Activated T-cell treated with anti-CD3 and anti-CD28 coated beads for 4 hours (primary cell): ENCODE measurements around the gene SLC2A5.

Source experiments
- DNase-seq: peaks from one replicate; pipeline ENCODE4 v3.0.0-alpha.2; 2020

SLC2A5 gene

GRCh38 chr1:9061252-9061960 is 8.0 kb downstream of the SLC2A5 start:
- no peak for DNase-seq

GRCh38 chr1:9059891-9060744 is 9.3 kb downstream of the SLC2A5 start:
- no peak for DNase-seq

- DNase-seq: no peak
Observed at GRCh38 chr1:9058465-9058864, 11.0 kb downstream of the SLC2A5 start.

DNA sequence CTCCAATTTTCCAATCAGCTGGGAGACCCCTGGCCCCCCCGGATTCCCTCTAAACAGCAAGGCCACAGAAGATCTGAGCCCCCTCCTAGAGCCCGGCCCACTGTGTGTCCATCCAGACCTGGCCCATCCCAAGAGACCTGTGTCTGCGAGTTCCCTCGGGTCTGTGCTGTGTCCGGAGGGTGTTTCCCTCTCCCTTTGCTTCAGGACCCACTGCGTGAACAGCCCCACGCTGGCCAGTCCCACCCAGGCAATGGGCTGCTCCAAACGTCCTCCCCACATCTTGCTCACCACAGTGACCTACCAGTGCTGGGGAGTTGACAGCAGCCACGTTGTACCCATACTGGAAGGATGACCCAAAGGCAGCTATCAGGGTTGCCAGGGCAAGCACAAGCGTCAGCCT is 11.6 kb downstream of the SLC2A5 start:
- DNase-seq: no peak

GRCh38 chr1:9052272-9053049 is 17.0 kb downstream of the SLC2A5 start:
- no peak for DNase-seq

DNA sequence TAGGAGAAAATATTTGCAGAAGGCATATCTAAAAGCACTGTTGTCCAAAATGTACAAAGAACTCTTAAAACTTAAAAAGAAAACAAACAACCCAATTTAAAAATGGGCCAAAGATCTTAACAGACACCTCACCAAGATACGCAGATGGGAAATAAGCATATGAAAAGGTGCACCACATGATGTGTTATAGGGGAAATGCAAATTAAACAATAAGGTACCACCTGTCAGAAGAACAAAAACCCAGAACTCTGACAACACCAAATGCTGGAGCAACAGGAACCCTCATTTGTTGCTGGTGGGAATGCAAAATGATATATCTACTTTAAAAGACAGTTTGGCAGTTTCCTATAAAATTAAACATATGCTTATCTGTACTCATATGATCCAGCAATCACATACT is 18.1 kb downstream of the SLC2A5 start:
- no peak for DNase-seq

GRCh38 chr1:9050803-9051202 is 18.6 kb downstream of the SLC2A5 start:
- DNase-seq: no peak

- DNase-seq: no peak
Observed at GRCh38 chr1:9048551-9048950, 20.9 kb downstream of the SLC2A5 start.

DNA sequence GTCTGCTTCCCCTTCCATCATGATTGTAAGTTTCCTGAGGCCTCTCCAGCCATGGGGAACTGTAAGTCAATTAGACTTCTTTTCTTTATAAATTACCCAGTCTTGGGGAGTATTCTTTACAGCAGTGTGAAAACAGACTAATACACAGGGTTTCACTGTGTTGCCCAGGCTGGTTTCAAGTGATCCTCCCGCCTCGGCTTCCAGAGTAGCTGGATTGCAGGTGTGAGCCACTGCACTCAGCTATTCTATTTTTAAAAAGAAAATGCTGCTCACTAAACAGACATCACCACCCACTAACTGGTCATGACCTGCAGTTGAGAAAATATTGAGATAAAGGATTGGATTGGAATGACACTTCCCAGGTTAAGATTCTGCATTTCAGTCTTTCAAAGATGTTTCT is 22.4 kb downstream of the SLC2A5 start:
- no peak for DNase-seq

- DNase-seq: no peak
Observed at GRCh38 chr1:9045861-9046510, 23.4 kb downstream of the SLC2A5 start.

GRCh38 chr1:9044236-9044635 is 25.2 kb downstream of the SLC2A5 start:
- DNase-seq: no peak

GRCh38 chr1:9042272-9042671 is 27.2 kb downstream of the SLC2A5 start:
- DNase-seq: no peak

- DNase-seq: no peak
Observed at GRCh38 chr1:9041116-9041779, 28.2 kb downstream of the SLC2A5 start.

GRCh38 chr1:9040659-9041030 is 28.8 kb downstream of the SLC2A5 start:
- no peak for DNase-seq

DNA sequence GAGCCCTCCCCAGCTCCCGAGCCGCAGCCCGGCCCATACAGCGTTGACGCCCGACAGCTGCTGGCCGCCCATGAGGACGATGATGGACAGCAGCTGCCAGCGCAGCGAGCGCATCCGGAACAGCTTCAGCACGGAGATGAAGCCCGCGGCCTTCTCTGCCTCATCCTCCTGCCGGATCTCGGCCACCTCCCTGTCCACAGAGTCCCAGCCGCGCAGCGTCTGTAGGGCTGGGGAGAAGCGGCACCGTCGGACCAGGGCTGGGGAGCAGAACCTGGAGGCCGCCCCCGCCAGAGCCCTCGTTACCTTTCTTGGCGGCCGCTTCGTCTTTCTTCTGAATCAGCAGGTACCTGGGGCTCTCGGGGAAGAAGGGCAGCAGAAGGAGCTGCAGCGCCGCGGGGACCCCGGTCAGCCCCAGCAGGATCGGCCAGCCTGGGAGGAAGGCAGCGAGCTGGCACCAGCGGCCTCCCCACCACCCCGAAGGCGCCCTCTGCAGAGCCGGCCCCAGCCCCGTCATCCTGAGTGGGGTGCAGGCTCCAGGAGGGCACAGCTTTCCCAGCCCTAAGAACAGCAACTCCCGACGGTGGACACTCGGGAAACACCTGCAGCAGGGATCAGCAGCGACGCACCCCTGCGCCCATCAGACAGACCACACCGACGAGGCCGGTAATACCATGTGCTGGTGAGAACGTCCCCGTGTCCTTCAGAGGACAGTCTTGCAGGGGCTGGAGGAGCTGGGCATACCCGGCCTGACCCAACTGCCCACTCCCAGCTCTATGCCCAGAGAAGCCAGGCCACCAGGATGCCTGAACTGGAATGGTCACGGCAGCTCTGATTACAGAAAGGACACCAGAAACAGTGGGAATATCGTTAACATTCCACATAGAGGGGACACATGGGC is 29.4 kb downstream of the SLC2A5 start:
- no peak for DNase-seq

DNA sequence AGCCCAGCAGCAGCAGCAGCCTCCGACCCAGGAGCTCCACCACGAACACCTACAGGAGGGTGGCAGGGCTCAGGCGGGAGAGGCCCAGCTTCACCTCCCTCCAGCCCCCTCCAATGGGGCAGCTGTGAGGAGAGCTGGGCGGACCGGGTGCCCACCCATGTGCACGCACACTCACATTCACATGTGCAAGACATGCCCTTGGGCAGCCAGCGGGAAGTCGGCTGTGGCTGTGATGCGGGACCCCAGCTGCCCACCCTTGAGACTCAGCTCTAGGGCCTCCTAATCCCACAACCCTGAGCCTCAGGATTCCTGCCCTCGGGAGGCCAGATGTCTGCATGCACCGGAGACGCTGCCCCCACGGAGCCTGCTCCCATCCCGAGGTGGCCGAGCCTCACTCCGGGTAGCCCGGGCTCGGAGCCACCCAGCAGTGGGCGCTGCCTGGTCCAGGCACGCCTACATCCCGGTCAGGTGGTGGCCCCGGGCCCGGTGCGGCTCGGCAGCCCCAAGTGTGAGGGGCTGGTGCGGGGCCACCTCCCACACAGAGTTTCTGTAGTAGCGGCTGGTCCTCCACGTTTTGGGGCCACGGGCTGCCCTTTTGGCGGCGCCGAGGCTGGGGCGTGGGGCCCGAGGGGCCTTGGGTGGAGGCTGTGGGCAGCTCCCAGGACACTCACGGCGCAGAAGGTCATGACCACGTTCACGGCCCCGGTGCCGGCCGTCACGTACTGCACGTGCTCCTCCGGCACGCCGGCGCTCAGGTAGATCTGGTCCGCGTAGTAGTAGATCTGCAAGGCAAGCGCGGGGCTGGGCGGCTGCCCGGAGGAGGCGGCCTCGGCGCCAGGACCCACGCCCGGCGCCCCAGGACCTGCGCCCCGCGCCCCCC is 30.3 kb downstream of the SLC2A5 start:
- no peak for DNase-seq

DNA sequence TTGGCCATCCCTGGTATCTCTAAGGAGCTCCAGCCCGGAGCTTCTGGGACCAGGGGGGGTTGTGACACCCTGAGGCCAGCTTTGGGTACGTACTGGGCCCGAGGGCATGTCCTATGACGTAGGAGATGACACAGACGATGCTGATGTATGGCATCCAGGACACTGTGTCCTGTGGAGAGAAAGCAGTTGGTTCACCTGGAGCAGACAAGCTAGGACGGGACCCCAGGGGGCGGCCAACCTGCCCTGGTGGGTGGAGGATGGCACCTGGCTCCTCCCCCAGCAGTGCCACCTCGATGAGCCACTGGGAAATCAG is 31.1 kb downstream of the SLC2A5 start:
- DNase-seq: no peak

DNA sequence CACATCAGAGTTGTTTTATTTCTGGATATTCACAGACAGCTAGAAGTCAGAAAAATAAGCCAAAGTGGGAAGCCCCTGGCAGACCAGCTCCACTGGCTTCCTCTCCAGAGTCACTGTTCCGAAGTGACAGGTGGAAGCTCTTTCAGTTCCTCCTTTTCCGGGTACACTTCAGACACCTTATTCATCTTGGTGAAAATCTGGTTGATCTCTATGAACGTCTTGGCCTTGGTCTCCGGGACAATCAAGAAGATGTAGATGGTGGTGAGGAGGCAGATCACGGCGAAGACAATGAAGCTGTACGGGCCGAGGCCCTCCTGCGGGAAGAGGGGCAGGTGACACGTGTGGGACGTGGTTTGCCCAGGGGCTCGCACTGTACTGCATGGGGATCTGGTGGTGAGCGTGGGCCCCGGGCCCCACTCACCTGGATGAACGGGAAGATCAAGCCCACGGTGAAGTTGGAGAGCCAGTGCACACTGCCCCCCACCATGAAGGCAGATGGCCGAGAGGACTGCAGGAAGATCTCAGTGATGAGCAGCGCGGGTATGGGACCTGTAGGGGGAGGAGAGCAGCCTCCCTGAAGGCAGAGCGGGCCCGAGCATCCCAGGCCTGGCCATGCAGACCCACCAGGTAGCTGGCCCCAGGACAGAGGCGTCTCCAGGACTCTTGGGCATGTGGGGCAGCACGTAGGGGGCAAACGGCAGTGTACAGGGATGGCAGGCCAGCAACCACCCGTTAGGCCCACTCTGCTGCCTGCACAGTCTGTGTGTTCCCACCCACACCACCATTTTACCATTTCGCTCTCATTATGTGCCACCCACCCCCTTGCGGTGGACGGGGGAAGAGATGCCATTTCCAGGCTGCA is 31.7 kb downstream of the SLC2A5 start:
- no peak for DNase-seq

DNA sequence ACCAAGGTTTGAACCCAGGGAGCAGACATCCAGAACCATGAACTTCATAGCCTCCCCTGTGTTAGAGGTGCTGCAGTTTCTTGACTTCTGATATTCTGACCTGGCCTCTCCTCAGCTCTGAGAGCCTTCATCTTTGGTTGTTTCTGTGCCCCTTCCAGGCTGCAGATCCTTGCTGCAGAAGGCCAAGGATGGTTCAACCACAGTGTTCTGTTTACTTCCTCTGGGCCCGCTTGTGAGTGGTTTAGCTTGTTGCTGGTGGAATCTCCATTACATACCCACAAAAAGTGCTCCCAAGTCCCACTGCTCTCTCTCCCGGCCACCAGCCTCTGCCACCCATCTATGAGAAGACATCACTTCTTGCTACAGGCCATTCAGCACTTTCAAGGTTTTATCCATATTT is 34.2 kb downstream of the SLC2A5 start:
- DNase-seq: no peak

DNA sequence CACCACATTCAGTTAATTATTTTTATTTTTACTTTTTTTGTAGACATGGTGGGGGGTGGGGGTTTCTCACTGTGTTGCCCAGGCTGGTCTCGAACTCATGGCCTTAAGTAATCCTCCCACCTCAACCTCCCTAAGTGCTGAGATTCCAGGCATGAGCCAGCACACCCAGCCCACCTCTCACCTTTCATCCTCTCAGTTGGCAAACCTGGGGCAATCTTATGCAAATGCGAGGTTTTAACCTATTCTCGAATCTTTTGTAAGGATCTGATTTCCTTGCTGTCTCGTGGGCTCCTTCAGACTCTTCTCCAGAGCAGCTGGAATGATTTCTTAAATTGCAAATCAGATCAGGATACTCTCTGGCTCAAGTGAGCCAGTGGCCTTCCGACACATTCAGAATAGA is 36.1 kb downstream of the SLC2A5 start:
- DNase-seq: no peak
